Endothelial cell of umbilical vein (primary cell): ENCODE data around the gene METRNL. TPM values are rescaled to one million over a fixed set of nuclear protein-coding genes. Genes with fewer than 3 reads are reported as not detected.

Experiments used
- BruUV-seq: library from RNA; stranded (reverse); fragments of 400-500 nt; replicated peaks from 2 replicates; lab custom pipeline; 2021; lab: Mats Ljungman, UMichigan
- CTCF ChIA-PET: fragments of 300-600, 350-600 bp; sonication (Branson Sonifier 250); formaldehyde crosslinking; loops from one replicate; lab custom pipeline; 2021; ENCODE audit warnings: antibody characterized with exemption, inconsistent platforms; lab: Charles Lee
- POLR2A ChIA-PET: fragments of 300-600, 350-600 bp; sonication (Branson Sonifier 250); formaldehyde crosslinking; loops from one replicate; lab custom pipeline; 2021; ENCODE audit warnings: antibody characterized with exemption, inconsistent platforms; lab: Charles Lee
- DNase-seq: peaks from one replicate; pipeline ENCODE4 v3.0.0-alpha.2; 2011; ENCODE audit warnings: low read depth, low spot score
- FAIRE-seq: peaks from 2 replicates; lab custom pipeline; 2011; peaks lifted over from hg19 to GRCh38; lab: Jason Lieb, UNC
- H2AFZ ChIP-seq: 2 replicates; pipeline ENCODE4 v1.6.0; 2012; ENCODE audit warnings: low read depth, low read length, control low read depth, inconsistent platforms
- H3K27ac ChIP-seq: 2 replicates; pipeline ENCODE4 v1.5.1; 2011; ENCODE audit warnings: low read depth, mild to moderate bottlenecking, control low read depth, low read length, moderate library complexity; ENCODE audit not compliant: insufficient read depth
- H3K27me3 ChIP-seq, 2 experiments: 2 replicates each; pipeline versions ENCODE4 v1.6.0 to v1.6.1; 2011; ENCODE audit warnings: low read length in 2 of 2, mixed read lengths in 1 of 2; ENCODE audit not compliant: control insufficient read depth in 2 of 2, insufficient read depth in 2 of 2
- H3K36me3 ChIP-seq, 2 experiments: 2 replicates in 1 of 2; 3 replicates in 1 of 2; pipeline ENCODE4 v1.5.1; 2011; ENCODE audit warnings: low read length in 2 of 2, mild to moderate bottlenecking in 1 of 2, moderate library complexity in 1 of 2; ENCODE audit not compliant: control insufficient read depth in 2 of 2, insufficient read depth in 2 of 2; ENCODE audit errors: extremely low read depth in 1 of 2
- H3K4me1 ChIP-seq: 3 replicates; pipeline ENCODE4 v1.5.1; 2011; ENCODE audit warnings: mild to moderate bottlenecking, low read length; ENCODE audit not compliant: control insufficient read depth, insufficient read depth; ENCODE audit errors: extremely low read depth
- H3K4me2 ChIP-seq: 2 replicates; pipeline ENCODE4 v1.6.1; 2011; ENCODE audit warnings: low read length, control low read depth, mixed read lengths; ENCODE audit not compliant: insufficient read depth
- H3K4me3 ChIP-seq, 3 experiments: fragments of 200-600 bp in 1 of 3; sonication (generic), shearing (Covaris generic) in 1 of 3; replicated peaks in 1 of 3; 2 replicates each; pipeline ENCODE4 v1.5.1; 2011 to 2016; ENCODE audit warnings: control low read depth in 3 of 3, low read length in 3 of 3, mild to moderate bottlenecking in 2 of 3, inconsistent platforms in 1 of 3, low read depth in 1 of 3, moderate library complexity in 1 of 3; ENCODE audit not compliant: insufficient read depth in 1 of 3
- H3K79me2 ChIP-seq: 2 replicates; pipeline ENCODE4 v1.6.0; 2012; ENCODE audit warnings: low read length, inconsistent platforms; ENCODE audit not compliant: control insufficient read depth, insufficient read depth
- H3K9ac ChIP-seq: replicated peaks from 2 replicates; pipeline ENCODE3; 2011; ENCODE audit warnings: low read length, control low read depth; ENCODE audit not compliant: insufficient read depth; ENCODE audit errors: extremely low read depth
- H3K9me1 ChIP-seq: replicated peaks from 3 replicates; pipeline ENCODE4 v1.6.0; 2011; ENCODE audit warnings: mild to moderate bottlenecking, low read length; ENCODE audit not compliant: control insufficient read depth, insufficient read depth; ENCODE audit errors: extremely low read depth
- H3K9me3 ChIP-seq: replicated peaks from 2 replicates; pipeline ENCODE4 v1.5.1; 2012; ENCODE audit warnings: low read length, inconsistent platforms; ENCODE audit not compliant: control insufficient read depth, insufficient read depth
- H4K20me1 ChIP-seq: replicated peaks from 2 replicates; pipeline ENCODE3; 2011; ENCODE audit warnings: mild to moderate bottlenecking, low read length; ENCODE audit not compliant: control insufficient read depth, insufficient read depth; ENCODE audit errors: extremely low read depth
- EZH2 ChIP-seq: IDR thresholded peaks from 2 replicates; pipeline ENCODE4 v1.6.1; 2012; ENCODE audit warnings: borderline replicate concordance, low read depth, mild to moderate bottlenecking, moderate library complexity, low read length, inconsistent platforms; ENCODE audit not compliant: severe bottlenecking
- FOS ChIP-seq: IDR thresholded peaks from 2 replicates; pipeline ENCODE4 v1.6.1; 2011; ENCODE audit warnings: mild to moderate bottlenecking, low read length, moderate library complexity, borderline replicate concordance; ENCODE audit not compliant: insufficient read depth
- GATA2 ChIP-seq: IDR thresholded peaks from 2 replicates; pipeline ENCODE4 v1.7.0; 2011; ENCODE audit warnings: low read depth, mild to moderate bottlenecking, moderate library complexity, mixed read lengths, low read length; ENCODE audit not compliant: insufficient read length, insufficient read depth
- JUN ChIP-seq: IDR thresholded peaks from 2 replicates; pipeline ENCODE4 v1.6.1; 2011; ENCODE audit warnings: borderline replicate concordance, low read depth; ENCODE audit not compliant: insufficient read length, insufficient read depth
- MYC ChIP-seq: IDR thresholded peaks from one replicate; pipeline ENCODE4 v1.6.1; 2011; ENCODE audit warnings: mild to moderate bottlenecking, low read depth, low read length
- POLR2A ChIP-seq: IDR thresholded peaks from 2 replicates; pipeline ENCODE4 v1.6.1; 2012; ENCODE audit warnings: low read depth, mild to moderate bottlenecking, control low read depth, low read length
- POLR2AphosphoS5 ChIP-seq: IDR thresholded peaks from 2 replicates; pipeline ENCODE4 v1.6.1; 2012; ENCODE audit warnings: low read depth, mild to moderate bottlenecking, control low read depth, low read length, moderate library complexity; ENCODE audit not compliant: insufficient read depth
- dilution Hi-C: fragments of 300-500 bp; cut with MboI; formaldehyde crosslinking; loops from one replicate; pipeline ENCODE4 v1.15.0; 2019; ENCODE audit warnings: low sequenced_read_pairs; ENCODE audit not compliant: extremely low pct_ligation_motif_present
- intact Hi-C: fragments of 100-400 bp; cut with micrococcal nuclease; formaldehyde crosslinking; loops from one replicate; pipeline ENCODE4 v1.10.0; 2022
- polyA plus RNA-seq, 4 experiments: library from polyadenylated mRNA; depleted of rRNA in 3 of 4; stranded (reverse) in 3 of 4; unstranded in 1 of 4; fragments of >200 nt; gene quantifications; 2 replicates each; pipeline versions ENCODE4 v1.2.1 to v1.2.3, GENCODE V29; 2011 to 2012; ENCODE audit warnings: missing spikeins in 1 of 4
- total RNA-seq: library from RNA; stranded (reverse); gene quantifications from 2 replicates; pipeline ENCODE4 v1.2.3, GENCODE V29; 2021
- TF ChIP-seq, protein P1 (sequence below), 2 donors: IDR thresholded peaks; 1 replicate in 1 of 2; 2 replicates in 1 of 2; pipeline ENCODE4 v1.5.1; 2011; ENCODE audit warnings: low read length in 2 of 2, mild to moderate bottlenecking in 2 of 2, moderate library complexity in 2 of 2, control low read depth in 1 of 2, inconsistent platforms in 1 of 2, low read depth in 1 of 2; ENCODE audit not compliant: insufficient read depth in 1 of 2; ENCODE audit errors: extremely low read depth in 1 of 2
- TF ChIP-seq, protein P2 (sequence below): IDR thresholded peaks from 2 replicates; pipeline ENCODE4 v1.6.1; 2011; ENCODE audit not compliant: insufficient read depth, insufficient read length

Gene METRNL
- total and polyA plus RNA-seq, 2 donors (not counting 3 experiments of a cell fraction or from before 2014, with no cell fraction given) = 29.5 to 54.4 TPM

DNA sequence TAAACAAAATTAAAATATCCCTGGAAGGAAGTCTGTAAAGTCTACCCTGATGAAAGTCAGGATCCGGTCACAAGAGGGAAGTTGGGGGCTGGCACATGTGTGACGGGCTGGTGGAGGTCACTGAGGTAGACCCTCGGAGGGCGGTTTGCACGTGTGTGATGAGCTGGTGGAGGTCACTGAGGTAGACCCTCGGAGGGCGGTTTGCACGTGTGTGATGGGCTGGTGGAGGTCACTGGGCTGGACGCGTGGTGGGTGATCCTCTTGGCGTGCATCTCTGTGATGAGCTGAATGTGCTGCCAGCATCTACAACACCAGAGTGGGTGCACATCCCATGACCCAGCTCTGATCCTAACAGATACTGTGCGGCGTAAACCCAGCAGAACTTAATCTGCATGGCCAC is 43.7 kb upstream of the METRNL start:
- Histone ChIP-seq H3K27ac (no peak overlapping the region), H3K4me1 (no peaks in the 10 kb centered on the region), H3K4me3 (no peak overlapping the region), H2AFZ (no peak overlapping the region), H3K27me3 (no peaks in the 10 kb centered on the region), H3K36me3 (no peaks in the 10 kb centered on the region), H3K9me3 (no peaks in the 10 kb centered on the region), H4K20me1 (no peaks in the 10 kb centered on the region), H3K9ac (no peak overlapping the region), H3K79me2 (no peaks in the 10 kb centered on the region), H3K4me2 (no peak overlapping the region), H3K9me1 (no peaks in the 10 kb centered on the region)
- ChIA-PET POLR2A (no interaction called here), CTCF (no interaction called here)
- FAIRE-seq = no peak
- TF ChIP-seq JUN = no peak
- TF ChIP-seq, protein P1, sequence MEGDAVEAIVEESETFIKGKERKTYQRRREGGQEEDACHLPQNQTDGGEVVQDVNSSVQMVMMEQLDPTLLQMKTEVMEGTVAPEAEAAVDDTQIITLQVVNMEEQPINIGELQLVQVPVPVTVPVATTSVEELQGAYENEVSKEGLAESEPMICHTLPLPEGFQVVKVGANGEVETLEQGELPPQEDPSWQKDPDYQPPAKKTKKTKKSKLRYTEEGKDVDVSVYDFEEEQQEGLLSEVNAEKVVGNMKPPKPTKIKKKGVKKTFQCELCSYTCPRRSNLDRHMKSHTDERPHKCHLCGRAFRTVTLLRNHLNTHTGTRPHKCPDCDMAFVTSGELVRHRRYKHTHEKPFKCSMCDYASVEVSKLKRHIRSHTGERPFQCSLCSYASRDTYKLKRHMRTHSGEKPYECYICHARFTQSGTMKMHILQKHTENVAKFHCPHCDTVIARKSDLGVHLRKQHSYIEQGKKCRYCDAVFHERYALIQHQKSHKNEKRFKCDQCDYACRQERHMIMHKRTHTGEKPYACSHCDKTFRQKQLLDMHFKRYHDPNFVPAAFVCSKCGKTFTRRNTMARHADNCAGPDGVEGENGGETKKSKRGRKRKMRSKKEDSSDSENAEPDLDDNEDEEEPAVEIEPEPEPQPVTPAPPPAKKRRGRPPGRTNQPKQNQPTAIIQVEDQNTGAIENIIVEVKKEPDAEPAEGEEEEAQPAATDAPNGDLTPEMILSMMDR (IDR thresholded peaks at IDR 0.05; ENCODE audit: extremely low read depth in 1 of 2, insufficient read depth in 1 of 2, low read depth in 1 of 2, low read length in 2 of 2) = no peak
- TF ChIP-seq GATA2 = no peak
- TF ChIP-seq POLR2AphosphoS5 = no peak
- TF ChIP-seq, protein P2, sequence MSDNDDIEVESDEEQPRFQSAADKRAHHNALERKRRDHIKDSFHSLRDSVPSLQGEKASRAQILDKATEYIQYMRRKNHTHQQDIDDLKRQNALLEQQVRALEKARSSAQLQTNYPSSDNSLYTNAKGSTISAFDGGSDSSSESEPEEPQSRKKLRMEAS = no peak
- TF ChIP-seq MYC = no peak
- TF ChIP-seq FOS = no peak
- no peak for TF ChIP-seq EZH2
- no peak for TF ChIP-seq POLR2A
- intact Hi-C loops = no loop called here
- no peak for DNase-seq
- dilution Hi-C loops = no loop called here
- BruUV-seq = no TSS peak
